Measurements from ENCODE around the gene MAB21L3. TPM values are rescaled to one million over a fixed set of nuclear protein-coding genes. Genes with fewer than 3 reads are reported as not detected.
"Not testable (repeated sequence)": the region's sequence is repeated elsewhere in the genome, so short reads cannot be mapped to it uniquely, and the experiment has no call there.

The MAB21L3 gene
- total RNA-seq, 1 donor from 2014 or later = not detected

GRCh38 chr1:116139592-116140134 is 28.5 kb downstream of the MAB21L3 start:
- no peak for TF ChIP-seq CTCF (conservative IDR thresholded peaks at IDR 0.05)
- Mint-ChIP-seq H3K27ac (no peak overlapping the region), H3K27me3 (no peaks in the 10 kb centered on the region), H3K36me3 (no peaks in the 10 kb centered on the region), H3K4me3 (no peak overlapping the region), H3K9me3 (peaks cover 6% of the 10 kb centered on the region), H3K4me1 (ENCODE audit: unreplicated experiment) (peaks cover 6% of the 10 kb centered on the region)
- DNase-seq (ENCODE audit: extremely low spot score, unreplicated experiment) = no peak

- Mint-ChIP-seq H3K36me3 (no peaks in the 10 kb centered on the region), H3K4me1 (ENCODE audit: unreplicated experiment) (peaks cover 6% of the 10 kb centered on the region), H3K27me3 (no peaks in the 10 kb centered on the region), H3K9me3 (peaks cover 12% of the 10 kb centered on the region), H3K4me3 (no peak overlapping the region), H3K27ac (no peak overlapping the region)
- DNase-seq (ENCODE audit: extremely low spot score, unreplicated experiment) = no peak
- no peak for TF ChIP-seq CTCF (conservative IDR thresholded peaks at IDR 0.05)
Measured at GRCh38 chr1:116144151-116144550, 33.0 kb downstream of the MAB21L3 start.

GRCh38 chr1:116146447-116147113 is 35.4 kb downstream of the MAB21L3 start:
- H3K4me1 Mint-ChIP-seq (ENCODE audit: unreplicated experiment); H3K4me3 Mint-ChIP-seq; H3K27ac Mint-ChIP-seq; H3K27me3 Mint-ChIP-seq; H3K36me3 Mint-ChIP-seq; DNase-seq (ENCODE audit: extremely low spot score, unreplicated experiment): not testable (repeated sequence)
- H3K9me3 Mint-ChIP-seq = peaks cover 11% of the 10 kb centered on the region

- no peak for DNase-seq (ENCODE audit: extremely low spot score, unreplicated experiment)
- H3K4me1 Mint-ChIP-seq (ENCODE audit: unreplicated experiment) = peaks cover 4% of the 10 kb centered on the region
- no peak overlapping the region for H3K4me3 Mint-ChIP-seq
- TF ChIP-seq CTCF (conservative IDR thresholded peaks at IDR 0.05) = no peak
- no peaks in the 10 kb centered on the region for H3K27me3 Mint-ChIP-seq
- H3K27ac Mint-ChIP-seq = no peak overlapping the region
- H3K9me3 Mint-ChIP-seq = peaks cover 11% of the 10 kb centered on the region
- no peaks in the 10 kb centered on the region for H3K36me3 Mint-ChIP-seq
Measured at GRCh38 chr1:116147114-116147510, 35.9 kb downstream of the MAB21L3 start.

- Mint-ChIP-seq H3K9me3 (peaks cover 11% of the 10 kb centered on the region), H3K4me3 (no peak overlapping the region), H3K27me3 (no peaks in the 10 kb centered on the region), H3K4me1 (ENCODE audit: unreplicated experiment) (peaks cover 8% of the 10 kb centered on the region), H3K36me3 (no peaks in the 10 kb centered on the region), H3K27ac (no peak overlapping the region)
- DNase-seq (ENCODE audit: extremely low spot score, unreplicated experiment) = no peak
- no peak for TF ChIP-seq CTCF (conservative IDR thresholded peaks at IDR 0.05)
Measured at GRCh38 chr1:116147972-116148371, 36.8 kb downstream of the MAB21L3 start.

- Mint-ChIP-seq H3K4me1 (ENCODE audit: unreplicated experiment) (peaks cover 11% of the 10 kb centered on the region), H3K27ac (no peak overlapping the region), H3K9me3 (peaks cover 11% of the 10 kb centered on the region), H3K27me3 (no peaks in the 10 kb centered on the region), H3K36me3 (no peaks in the 10 kb centered on the region), H3K4me3 (no peak overlapping the region)
- TF ChIP-seq CTCF (conservative IDR thresholded peaks at IDR 0.05) = no peak
- no peak for DNase-seq (ENCODE audit: extremely low spot score, unreplicated experiment)
Measured at GRCh38 chr1:116148967-116149366, 37.8 kb downstream of the MAB21L3 start.
